ENCODE results near the gene HS3ST5.

- no peak for TF ChIP-seq POLR2A (IDR thresholded peaks at IDR 0.05)
- TF ChIP-seq, protein P1, sequence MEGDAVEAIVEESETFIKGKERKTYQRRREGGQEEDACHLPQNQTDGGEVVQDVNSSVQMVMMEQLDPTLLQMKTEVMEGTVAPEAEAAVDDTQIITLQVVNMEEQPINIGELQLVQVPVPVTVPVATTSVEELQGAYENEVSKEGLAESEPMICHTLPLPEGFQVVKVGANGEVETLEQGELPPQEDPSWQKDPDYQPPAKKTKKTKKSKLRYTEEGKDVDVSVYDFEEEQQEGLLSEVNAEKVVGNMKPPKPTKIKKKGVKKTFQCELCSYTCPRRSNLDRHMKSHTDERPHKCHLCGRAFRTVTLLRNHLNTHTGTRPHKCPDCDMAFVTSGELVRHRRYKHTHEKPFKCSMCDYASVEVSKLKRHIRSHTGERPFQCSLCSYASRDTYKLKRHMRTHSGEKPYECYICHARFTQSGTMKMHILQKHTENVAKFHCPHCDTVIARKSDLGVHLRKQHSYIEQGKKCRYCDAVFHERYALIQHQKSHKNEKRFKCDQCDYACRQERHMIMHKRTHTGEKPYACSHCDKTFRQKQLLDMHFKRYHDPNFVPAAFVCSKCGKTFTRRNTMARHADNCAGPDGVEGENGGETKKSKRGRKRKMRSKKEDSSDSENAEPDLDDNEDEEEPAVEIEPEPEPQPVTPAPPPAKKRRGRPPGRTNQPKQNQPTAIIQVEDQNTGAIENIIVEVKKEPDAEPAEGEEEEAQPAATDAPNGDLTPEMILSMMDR (IDR thresholded peaks at IDR 0.05), result no peak
Observed at GRCh38 chr6:114249522-114249921, 93.3 kb downstream of the HS3ST5 start.

Data from thyroid gland (tissue), 4 donors.